GM19455 (cell line): ENCODE measurements around the gene MCMBP.
"Not testable (repeated sequence)": the region's sequence is repeated elsewhere in the genome, so short reads cannot be mapped to it uniquely, and the experiment has no call there.

Experiments used
- ATAC-seq: cut with Tn5 transposase; IDR thresholded peaks from one replicate; pipeline ENCODE4 v1.9.1; 2021; ENCODE audit not compliant: unreplicated experiment

MCMBP gene

GRCh38 chr10:119872610-119872859 is at the start of gene MCMBP:
MCMBP (minus strand) TSS chr10:119872843; CDS start chr10:119872584, 259 bp downstream.
- ATAC-seq: peak; percentile 28

- ATAC-seq: no peak
These were observed 47.2 kb upstream of the MCMBP start for GRCh38 chr10:119919826-119920225.

- ATAC-seq: no peak
These were observed 46.6 kb upstream of the MCMBP start for GRCh38 chr10:119919271-119919670.

- ATAC-seq: no peak
These were observed 45.1 kb upstream of the MCMBP start for GRCh38 chr10:119917777-119918176.

- ATAC-seq: no peak
These were observed 38.0 kb upstream of the MCMBP start for GRCh38 chr10:119910689-119911088.

- no peak for ATAC-seq
These were observed 35.5 kb upstream of the MCMBP start for GRCh38 chr10:119908166-119908565.

GRCh38 chr10:119907695-119908094 is 35.1 kb upstream of the MCMBP start:
- not testable (repeated sequence) for ATAC-seq

- no peak for ATAC-seq
These were observed 31.5 kb upstream of the MCMBP start for GRCh38 chr10:119903946-119904666.

- no peak for ATAC-seq
These were observed 25.9 kb upstream of the MCMBP start for GRCh38 chr10:119898577-119898976.

GRCh38 chr10:119896937-119897770 is 24.5 kb upstream of the MCMBP start:
- ATAC-seq: no peak

- ATAC-seq: no peak
These were observed 23.5 kb upstream of the MCMBP start for GRCh38 chr10:119896061-119896655.

- no peak for ATAC-seq
These were observed 21.3 kb upstream of the MCMBP start for GRCh38 chr10:119893845-119894427.

GRCh38 chr10:119893074-119893473 is 20.4 kb upstream of the MCMBP start:
- no peak for ATAC-seq

GRCh38 chr10:119892188-119893065 is 19.8 kb upstream of the MCMBP start, which contains the start of gene SEC23IP:
SEC23IP (plus strand) TSS chr10:119892730; CDS start chr10:119892783, 53 bp downstream.
- peak; percentile 99 for ATAC-seq

- ATAC-seq: not testable (repeated sequence)
These were observed 19.2 kb upstream of the MCMBP start for GRCh38 chr10:119891849-119892187.

GRCh38 chr10:119890307-119890706 is 17.7 kb upstream of the MCMBP start:
- ATAC-seq: not testable (repeated sequence)

- ATAC-seq: not testable (repeated sequence)
These were observed 16.6 kb upstream of the MCMBP start for GRCh38 chr10:119889201-119889600.

- not testable (repeated sequence) for ATAC-seq
These were observed 16.1 kb upstream of the MCMBP start for GRCh38 chr10:119888715-119889114.

- not testable (repeated sequence) for ATAC-seq
These were observed 13.4 kb upstream of the MCMBP start for GRCh38 chr10:119886070-119886469.

- ATAC-seq: not testable (repeated sequence)
These were observed 11.4 kb upstream of the MCMBP start for GRCh38 chr10:119883901-119884611.
